Activated CD4-positive, CD25-positive, alpha-beta regulatory T cell (primary cell): ENCODE measurements around the gene SDK2.

Experiments
- DNase-seq, 4 experiments: peaks; one replicate each; lab custom pipeline; 2025; lab: John Stamatoyannopoulos, UW

SDK2 gene

DNA sequence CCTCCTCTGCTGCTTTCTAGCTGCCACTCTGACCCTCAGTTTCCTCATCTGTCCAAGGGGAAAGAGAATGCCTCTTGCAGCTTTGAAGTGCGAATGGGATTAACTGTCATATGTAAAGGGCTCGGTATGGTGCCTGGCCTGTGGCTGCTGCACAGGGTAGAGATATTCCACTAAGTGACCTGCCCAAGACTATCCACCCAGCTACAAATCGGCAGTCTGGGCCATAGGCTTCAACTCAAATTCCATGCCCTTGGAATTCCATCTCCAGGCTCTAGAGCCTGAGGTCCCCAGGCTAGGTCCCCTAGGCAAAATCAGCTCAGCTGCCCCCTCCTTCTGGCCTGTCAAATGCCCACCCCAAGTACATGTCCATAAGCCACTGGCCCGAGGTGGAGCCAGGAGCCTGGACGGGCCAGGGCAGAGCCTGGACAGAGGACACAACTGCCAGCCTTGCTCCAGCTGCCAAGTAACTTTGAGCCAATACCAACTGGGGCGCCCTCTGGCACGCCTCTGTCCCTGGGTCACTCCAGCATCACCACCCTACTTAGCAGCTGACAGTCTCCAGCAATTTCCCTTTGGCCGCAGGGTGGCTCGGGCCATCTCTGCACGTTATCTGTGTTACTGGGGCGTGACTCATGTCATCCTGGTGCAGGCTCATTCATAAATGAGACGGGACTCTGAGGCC is 57.2 kb downstream of the SDK2 start:
- DNase-seq, result no peak

DNA sequence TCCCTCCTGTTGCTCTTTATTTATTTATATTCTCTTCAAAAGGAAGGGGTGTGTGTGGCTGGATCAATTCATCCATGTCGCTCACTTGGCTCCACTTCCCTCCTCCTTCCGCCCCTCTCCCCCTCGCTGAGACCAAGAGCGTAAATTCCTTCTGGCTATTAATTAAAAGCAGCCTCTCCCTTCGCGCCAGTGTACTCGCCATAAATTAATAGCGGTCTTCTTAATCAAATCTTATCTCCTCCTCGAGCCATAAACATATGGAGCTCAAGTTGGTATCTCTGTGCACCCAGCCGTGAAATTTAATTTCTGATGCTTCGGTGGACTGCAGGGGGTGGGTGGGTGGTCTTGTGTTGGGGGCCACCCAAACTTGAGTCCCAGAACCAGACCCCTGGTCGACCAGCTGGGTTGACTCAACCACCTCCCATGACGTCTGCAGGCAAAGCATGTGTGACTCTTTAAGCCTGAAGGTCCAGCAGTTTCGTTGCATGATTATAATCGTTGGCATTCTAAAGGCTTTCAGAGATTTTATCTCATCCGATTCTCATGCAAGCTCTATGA is 57.9 kb downstream of the SDK2 start:
- no peak for DNase-seq

DNA sequence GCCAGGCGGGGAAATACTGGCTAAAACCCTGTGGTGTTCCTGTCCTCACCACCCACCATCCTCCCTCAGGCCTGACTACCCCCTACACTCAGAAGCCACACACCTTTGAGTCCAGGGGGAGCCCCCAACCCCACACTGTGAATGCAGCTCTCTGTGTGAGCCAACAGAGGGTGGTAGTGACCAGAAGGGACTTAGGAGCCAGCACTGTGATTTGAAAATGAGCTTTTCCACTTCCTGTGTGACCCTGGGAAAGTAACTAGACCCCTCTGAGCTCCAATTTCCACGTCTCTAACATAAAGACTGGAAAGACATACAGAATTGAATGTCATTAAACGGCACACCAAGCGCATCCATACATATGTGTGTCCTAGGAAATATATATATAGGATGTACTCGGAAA is 58.7 kb downstream of the SDK2 start:
- DNase-seq, result no peak

DNA sequence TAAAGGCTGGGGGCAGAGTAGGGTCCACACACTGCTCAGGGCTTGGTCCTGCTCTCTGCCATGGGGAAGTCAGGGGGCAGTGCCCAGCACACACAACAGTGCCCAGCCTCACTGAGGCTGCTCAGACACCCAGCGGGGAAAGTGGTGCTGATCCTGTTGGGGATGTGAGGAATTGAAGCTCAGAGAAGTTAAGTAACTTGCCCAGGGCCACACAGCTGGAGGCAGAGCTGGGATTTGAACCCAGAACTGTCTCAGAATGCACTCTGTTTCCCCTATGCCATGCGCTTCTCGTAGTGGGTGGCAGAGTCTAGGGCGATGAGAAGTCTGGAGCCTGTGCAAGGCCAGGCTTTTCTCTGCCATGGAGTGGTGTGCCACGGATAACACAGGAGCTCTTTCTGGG is 59.3 kb downstream of the SDK2 start:
- no peak for DNase-seq

DNA sequence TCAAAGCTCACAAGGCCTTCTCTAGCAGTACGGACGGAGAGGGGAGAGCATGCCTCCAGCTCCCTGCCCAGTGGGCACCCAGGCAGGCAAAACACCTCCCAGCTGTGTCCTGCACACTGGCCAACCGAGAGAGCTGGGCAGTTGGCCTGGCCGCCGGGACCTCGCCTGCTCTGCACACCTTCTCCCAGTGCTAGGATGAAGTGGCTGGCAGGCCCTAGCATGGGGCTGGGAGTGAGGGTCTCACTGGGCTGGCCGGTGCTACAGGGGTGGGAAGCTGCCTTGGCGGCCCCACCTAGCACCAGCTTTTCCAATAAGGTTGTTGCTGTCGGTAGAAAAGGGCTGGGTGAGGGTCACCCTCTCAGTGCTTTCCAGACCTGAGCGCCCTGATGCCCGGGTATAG is 60.2 kb downstream of the SDK2 start:
- no peak for DNase-seq

DNA sequence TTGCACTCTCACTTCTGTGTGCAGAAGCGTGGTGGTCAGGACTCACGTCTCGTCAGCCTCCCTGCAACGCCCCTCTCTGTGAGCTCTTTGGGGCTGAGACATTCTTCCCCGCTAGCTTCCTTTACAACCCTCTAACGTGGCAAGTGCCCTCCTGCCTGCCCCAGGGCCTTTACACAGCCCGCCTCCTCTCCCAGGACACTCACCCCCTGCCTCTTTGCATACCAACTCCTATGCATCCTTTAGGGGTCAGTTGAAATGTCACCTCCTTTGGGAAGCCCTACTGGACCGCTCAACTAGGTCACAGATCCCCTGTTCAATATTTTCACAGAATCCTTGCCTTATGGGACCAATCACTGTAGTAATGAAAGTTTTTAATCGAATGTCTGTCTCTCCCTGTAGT is 61.4 kb downstream of the SDK2 start:
- no peak for DNase-seq

DNA sequence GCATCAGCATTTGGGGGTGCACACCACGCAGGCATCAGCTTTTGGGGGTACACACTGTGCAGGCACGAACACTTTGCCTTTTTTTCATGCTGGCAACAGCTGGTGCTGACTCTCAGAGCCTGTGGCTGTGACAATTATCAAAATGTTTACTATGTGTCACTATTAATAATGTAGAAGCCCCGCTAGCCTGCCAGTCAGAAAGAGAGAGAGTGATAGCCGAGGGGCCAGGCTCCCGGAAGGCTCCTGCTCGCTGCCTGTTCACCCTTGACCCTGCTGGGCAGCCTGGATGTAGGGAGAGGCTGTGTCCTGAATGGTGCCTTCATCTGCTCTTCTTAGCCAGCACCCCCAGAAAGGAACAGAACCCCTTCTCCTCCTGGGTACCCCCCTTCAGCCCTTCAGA is 61.9 kb downstream of the SDK2 start:
- DNase-seq, result no peak

DNA sequence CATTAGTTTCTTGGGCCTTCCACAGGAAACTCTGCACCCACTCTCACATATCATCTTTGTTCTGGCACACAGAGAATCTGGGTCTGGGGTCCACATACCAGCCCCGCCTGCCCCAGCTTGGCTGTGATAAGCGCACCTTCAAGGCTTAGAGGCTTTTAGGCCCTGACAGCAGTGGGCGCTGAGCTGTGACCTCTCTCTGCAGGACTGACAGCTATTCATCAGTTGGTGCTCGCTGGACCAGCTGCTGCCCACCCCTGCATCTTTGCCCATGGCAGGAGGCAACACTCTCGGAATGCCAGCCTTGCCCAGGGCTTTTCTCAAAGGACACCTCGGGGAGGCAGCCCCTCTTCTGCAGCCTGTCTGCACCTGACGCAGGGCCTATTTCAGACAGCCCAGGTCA is 62.9 kb downstream of the SDK2 start:
- DNase-seq, result no peak

DNA sequence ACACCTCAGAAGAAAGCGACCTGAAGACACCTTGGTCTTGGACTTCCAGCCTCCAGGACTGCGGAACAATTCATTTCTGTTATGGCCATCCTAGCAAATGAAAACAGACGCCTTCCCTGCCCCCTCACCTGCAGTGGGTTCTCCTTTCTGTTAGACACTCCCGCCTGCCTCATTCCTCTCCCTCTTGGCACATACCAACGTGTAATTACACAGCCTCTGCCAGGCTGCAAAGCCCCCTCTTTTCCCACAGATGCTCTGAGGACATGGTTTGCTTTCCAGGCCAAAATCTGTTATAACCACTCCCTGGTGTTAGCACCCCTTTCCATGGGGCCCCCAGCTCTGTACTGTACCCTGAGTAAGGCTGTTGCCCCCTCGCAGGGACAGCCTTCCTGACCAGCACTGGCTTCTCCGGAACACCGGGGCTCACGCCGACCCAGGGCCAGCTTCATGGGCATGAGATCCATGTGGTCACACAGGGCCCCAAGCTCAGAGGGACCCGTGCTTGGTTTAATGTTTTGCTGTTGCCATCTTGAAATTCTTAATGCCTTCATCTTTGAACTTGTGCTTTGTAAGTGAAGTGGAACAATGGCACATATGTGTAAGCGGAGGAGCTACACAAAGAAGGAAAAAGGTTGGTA is 64.1 kb downstream of the SDK2 start:
- no peak for DNase-seq

DNA sequence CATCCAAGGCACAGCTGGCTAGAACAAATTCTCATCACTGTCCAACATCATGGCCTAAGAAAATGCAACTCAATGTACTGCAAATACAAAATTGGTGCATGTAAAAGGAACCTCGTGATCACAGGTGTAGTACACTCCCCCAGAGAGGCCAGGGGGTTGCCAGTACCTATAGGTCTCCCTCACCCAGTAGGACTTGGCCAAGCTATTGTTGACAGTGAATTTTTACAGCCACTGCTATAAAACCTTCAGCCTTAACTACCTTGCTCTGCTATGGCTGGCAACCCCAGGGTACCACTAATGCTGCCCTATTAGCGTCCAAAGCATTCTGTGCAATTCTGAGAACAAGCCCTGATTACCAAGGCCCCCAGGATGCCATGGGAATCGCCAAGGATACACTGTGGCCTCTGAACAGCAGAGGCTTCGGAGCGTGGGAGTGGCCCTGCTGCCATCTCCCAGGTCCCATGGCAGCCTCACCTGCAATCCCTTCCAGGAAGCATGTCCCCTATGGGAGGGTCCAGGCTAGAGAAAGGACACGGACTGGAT is 67.6 kb downstream of the SDK2 start:
- no peak for DNase-seq

DNA sequence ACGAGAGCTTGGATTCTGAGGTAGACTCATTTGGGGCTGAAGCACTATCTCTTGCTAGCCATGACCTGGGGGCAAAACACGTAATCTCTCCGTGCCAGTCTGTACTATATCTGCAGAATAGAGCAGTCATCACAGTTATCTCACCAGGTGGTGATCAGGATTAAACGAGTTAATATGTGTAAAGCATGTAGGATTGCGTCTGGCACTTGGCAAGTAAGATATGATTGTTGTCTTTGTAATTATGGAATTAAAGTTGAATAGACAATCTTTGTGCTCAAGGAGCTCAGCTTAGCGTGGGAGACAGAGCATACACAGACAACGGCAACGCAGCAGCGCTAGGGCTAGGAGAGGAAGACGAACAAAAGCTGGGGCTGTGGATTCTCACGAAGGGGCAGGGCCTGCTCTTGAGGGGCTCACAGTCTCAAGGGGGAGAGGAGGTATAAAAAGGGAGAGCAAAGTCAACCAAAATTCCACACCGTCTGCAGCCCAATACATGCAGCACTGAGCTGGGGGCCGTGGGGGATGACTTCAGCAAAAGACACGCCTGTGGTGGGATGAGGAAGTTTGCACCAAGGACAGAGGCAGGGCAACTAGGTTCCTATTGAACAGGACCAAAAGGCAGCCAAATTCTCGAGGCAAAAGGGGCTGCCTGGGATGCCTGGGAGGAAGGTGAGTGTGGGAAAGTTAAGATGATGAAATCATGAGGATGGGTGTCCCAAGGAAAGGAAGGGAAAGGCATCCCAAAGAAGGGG is 68.6 kb downstream of the SDK2 start:
- DNase-seq, result no peak

DNA sequence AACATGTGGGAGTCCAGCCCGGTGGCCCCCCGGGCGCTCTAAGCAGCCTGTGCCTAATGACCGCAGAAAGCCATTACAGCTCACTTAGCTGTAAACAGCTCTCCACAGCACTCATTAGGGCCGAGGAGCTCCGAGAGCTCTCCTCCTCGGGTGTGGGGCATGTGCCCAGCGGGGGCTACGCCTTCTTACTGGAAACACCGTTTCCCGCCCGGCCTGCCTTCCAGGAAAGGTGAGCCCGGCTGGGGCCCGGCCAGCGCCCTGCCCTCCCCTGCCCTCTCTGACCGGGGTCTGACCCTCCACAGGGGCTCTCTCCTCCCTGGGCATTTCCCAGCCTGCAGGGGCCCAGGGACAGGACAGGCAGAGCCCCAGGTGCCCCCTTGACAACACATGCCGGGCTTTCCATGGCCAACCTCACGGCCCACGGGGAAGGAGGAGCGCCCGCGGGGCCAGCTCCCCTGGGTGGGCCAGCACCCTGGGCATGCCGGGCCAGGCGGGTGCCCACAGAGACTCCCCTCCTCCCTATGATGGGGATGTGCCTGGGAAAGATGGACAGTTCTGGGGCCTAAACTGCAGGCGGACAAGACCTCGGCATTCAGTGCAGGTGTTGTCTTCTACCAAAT is 72.6 kb downstream of the SDK2 start:
- DNase-seq, result no peak

DNA sequence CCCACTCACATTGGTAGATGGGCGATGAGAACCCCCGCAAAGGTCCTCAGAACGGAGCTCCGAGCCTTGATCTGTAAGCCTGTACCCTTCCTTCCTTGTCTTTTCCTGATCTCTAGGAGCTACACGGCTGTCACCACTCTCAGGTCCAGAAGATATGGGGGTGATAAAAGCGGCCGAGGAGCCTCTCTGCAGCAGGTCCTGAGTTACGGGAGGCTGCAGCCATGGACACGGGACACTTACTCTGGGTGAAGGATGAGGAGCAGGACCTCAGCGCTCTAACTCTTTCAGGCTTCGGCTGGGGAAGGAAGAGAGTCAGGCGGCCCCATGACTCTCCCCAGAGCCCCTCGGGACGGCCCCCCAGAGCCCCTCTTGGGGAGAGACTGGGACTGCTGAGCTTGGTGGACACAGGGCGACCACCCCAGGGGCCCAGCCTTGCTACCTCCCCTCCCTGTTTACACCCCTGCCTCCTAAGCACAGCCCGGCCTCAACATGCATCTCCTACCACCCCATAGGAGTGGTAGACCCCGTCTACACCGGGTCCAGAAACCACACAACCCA is 74.4 kb downstream of the SDK2 start:
- DNase-seq, result no peak

DNA sequence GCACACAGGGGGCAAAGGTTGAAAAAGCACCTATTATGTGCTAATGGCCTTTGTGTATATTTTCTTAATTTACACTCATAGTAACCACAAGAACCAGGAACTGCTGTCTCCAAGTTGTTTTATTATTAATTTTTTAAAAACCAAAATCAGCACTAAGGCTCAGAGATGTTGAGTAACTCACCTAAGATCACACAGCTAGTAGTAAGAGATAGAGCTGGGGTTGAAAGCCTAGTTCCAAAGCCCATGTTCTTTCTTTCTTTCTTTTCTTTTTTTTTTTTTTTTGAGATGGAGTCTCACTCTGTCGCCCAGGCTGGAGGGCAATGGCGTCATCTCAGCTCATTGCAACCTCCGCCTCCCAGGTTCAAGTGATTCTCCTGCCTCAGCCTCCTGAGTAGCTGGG is 75.3 kb downstream of the SDK2 start:
- no peak for DNase-seq

DNA sequence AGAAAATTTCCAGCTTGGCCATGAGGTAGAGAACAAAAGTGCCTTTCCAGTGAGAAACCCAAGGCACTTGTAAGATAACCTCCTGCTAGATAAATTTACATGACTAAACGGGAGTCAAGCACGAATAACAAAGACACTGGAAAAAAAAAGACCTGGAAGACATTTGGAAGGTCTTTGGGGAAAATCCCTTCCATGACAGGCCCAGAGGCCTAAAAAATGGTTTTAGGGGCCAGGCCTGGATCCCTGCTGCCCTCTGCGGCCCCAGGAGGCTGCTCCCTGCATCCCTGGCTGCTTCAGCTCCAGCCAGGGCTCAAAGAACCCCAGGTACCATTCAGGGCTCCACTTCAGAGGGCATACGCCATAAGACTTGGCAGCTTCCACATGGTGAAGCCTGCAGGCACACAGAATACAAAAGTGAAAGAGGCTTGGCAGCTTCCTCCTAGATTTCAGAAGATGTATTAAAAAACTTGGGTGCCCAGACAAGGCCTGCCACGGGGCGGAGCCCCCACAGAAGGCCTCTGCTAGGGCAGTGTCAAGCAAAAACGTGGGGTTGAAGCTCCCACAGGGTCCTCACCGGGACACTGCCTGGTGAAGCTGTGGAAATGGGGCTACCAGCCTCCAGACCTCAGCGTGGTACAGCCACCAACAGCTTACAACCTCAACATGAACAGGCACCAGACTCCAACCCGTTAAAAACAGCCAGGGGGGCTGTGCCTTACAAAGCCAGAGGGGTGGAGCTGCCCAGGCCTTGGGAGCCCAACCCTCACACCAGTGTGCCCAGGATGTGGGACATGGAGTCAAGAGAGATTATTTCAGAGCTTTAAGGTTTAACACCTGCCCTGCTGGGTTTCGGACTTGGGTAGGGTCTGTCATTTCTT is 77.1 kb downstream of the SDK2 start:
- no peak for DNase-seq

DNA sequence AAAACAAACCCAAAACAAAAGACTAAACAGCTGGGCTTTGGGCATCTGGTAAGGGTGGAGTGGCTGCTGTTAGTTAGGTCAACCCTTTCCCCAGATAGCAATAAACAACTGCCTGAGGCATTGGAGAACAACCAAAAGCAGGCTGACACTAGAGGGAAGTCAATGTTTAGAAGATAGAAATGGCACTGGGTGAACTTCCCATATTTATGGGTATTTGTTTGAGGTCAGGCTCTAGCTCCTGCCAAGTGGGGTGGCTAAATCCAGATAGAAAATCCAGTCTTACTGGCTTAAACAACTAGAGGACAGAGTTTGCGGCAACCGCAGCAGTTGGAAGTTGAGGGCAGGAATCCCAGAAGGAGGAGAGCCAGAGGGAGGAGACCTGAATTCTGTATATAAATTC is 79.4 kb downstream of the SDK2 start:
- DNase-seq, result no peak

DNA sequence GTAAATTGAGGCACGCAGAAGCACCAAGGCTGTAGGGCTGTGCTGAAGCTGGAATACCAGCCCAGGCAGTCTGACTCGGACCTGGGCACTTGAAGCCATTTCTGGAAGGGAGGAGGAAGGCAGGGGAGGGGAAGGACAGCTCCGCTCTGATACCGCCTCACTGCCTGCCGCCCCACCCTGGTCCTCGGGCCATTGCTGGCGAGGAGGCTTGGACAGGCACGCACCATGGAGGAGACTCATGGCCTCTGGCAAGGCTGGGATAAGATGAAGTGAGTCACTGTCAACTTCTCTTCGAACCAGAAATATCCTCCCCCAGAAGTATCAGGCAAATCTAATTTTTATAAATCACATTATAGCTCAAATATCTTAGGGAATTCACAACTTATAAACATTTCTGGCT is 81.3 kb downstream of the SDK2 start:
- no peak for DNase-seq

DNA sequence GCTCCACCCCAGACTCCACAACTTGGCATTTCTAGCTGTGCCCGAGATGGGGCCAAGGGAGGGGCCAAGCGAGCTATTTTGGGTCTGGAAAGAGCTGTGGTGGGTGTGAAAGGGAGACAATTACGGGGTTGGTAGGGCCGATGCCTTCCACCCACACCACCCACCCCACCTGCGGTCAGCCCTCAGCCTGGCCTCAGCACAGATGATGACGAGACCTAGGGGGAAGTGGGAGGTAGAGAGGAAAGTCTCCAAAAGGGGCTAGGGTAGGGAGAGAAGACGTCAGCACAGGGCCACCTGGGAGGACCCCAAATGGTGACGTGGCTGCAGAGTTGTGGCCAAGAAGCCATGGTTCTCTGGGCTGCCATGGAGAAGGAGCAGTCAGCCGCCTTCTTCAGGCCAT is 83.1 kb downstream of the SDK2 start:
- no peak for DNase-seq

DNA sequence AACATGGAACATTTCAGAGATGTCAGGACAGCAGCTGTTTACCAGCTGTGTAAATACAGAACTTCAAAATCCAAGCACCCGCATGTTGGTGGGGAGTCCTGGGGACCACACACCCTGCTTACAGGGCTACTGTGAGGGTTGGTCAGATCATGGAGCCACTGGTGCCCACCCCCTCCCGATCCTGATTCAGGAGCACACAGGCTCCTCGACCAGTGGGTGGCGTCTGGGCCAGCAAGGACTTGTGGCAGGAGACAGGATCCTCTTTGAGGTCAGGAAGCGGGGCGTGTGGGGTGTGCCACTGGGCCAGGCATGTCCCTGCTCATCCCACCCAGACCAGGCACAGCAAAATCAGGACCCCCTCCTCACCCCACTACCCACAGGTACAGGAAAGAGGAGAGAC is 83.6 kb downstream of the SDK2 start:
- no peak for DNase-seq

DNA sequence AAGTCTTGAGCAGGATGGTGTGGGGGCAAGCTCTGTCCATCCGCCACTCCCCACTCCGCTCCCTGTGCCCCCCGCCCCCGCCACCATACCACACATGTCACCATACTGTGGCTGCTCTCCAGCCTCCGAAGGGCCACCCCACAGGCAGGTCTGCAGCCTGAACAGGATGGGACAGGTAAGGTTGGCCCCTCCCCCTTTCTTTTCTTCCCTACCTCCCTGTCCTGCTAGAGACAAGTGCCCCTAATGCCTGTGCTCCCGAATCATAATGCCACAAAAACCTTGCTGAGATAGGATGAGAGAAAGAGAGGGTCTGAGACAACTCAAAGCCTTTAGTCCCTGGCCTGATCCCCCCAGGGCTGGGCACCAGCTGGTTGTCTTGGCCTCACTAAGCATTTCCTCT is 84.7 kb downstream of the SDK2 start:
- DNase-seq, result no peak
